GM12878 (cell line): ENCODE results near the gene CFLAR.

Experiments
- EP300 ChIP-seq, 2 experiments: fragments of 150-350 bp in 1 of 2; IDR thresholded peaks; 2 replicates each; pipeline ENCODE4 v1.6.1; 2011 to 2012; ENCODE audit warnings: low read depth in 2 of 2, low read length in 2 of 2, borderline replicate concordance in 1 of 2, improper control_type of control experiment in 1 of 2, inconsistent platforms in 1 of 2; ENCODE audit not compliant: control insufficient read depth in 1 of 2
- RELA ChIP-seq: fragments of 450-650 bp; IDR thresholded peaks from 2 replicates; pipeline ENCODE4 v1.8.0; 2014; ENCODE audit warnings: borderline replicate concordance; ENCODE audit not compliant: partially characterized antibody
- RFX5 ChIP-seq: IDR thresholded peaks from 2 replicates; pipeline ENCODE4 v1.6.1; 2011; ENCODE audit warnings: low read depth, low read length, improper control_type of control experiment
- TF ChIP-seq, protein P1 (sequence below), 3 experiments: IDR thresholded peaks in 2 of 3; conservative IDR thresholded peaks in 1 of 3; 2 replicates each; pipeline ENCODE4 v1.5.1; 2011; ENCODE audit warnings: low read depth in 3 of 3, low read length in 3 of 3, mild to moderate bottlenecking in 3 of 3, control low read depth in 2 of 3, moderate library complexity in 2 of 3, inconsistent platforms in 1 of 3, mixed read lengths in 1 of 3; ENCODE audit not compliant: control insufficient read depth in 2 of 3, insufficient read depth in 1 of 3; ENCODE audit errors: extremely low read depth in 1 of 3

DNA sequence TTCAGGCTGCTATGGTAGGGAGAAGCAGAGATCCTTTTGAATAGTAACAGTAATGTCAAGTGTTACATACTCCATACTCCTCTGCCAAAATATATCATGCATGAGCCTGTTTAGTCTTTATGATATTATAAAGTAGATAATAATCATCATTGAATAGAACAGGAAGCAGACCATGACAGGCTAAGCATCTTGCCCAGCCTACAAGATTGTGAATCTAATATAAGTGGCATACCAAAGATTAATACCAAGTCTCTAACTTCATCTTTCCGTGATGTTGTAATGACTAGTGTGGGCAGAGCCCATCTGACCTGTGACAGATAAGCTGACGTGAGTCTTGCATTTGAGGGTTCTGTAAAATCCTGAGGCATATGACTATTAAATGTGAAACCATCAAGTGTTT is 31.1 kb upstream of the CFLAR start:
- TF ChIP-seq RFX5 (no peak), EP300 (IDR thresholded peaks at IDR 0.05; ENCODE audit: borderline replicate concordance in 1 of 2, control insufficient read depth in 1 of 2, low read depth in 2 of 2, low read length in 2 of 2) (no peak), RELA (no peak)
- TF ChIP-seq, protein P1, sequence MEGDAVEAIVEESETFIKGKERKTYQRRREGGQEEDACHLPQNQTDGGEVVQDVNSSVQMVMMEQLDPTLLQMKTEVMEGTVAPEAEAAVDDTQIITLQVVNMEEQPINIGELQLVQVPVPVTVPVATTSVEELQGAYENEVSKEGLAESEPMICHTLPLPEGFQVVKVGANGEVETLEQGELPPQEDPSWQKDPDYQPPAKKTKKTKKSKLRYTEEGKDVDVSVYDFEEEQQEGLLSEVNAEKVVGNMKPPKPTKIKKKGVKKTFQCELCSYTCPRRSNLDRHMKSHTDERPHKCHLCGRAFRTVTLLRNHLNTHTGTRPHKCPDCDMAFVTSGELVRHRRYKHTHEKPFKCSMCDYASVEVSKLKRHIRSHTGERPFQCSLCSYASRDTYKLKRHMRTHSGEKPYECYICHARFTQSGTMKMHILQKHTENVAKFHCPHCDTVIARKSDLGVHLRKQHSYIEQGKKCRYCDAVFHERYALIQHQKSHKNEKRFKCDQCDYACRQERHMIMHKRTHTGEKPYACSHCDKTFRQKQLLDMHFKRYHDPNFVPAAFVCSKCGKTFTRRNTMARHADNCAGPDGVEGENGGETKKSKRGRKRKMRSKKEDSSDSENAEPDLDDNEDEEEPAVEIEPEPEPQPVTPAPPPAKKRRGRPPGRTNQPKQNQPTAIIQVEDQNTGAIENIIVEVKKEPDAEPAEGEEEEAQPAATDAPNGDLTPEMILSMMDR (IDR thresholded peaks at IDR 0.05 in 2 of 3, conservative IDR thresholded peaks at IDR 0.05 in 1 of 3; ENCODE audit: control insufficient read depth in 2 of 3, extremely low read depth in 1 of 3, insufficient read depth in 1 of 3, low read depth in 3 of 3, low read length in 3 of 3): no peak
